HepG2 (cell line): ENCODE data around the gene ATM. TPM values are rescaled to one million over a fixed set of nuclear protein-coding genes. Genes with fewer than 3 reads are reported as not detected.

Experiments used
- ATAC-seq: fragments of 200-7000 bp; cut with Tn5 transposase; 3 replicates; pipeline ENCODE4 v1.9.1; 2020; ENCODE audit warnings: mild to moderate bottlenecking, moderate library complexity
- BruUV-seq: library from RNA; stranded (reverse); fragments of 400-500 nt; replicated peaks from 2 replicates; lab custom pipeline; 2021; lab: Mats Ljungman, UMichigan
- CTCF ChIA-PET: fragments of 300-600 bp; formaldehyde crosslinking; extraction: SDS; loops from one replicate; lab custom pipeline; 2021; ENCODE audit warnings: low total read pairs, inconsistent platforms, low intra/inter-chr PET ratio; lab: Yijun Ruan, JAX
- POLR2A ChIA-PET: fragments of 350-600 bp; sonication (Branson Sonifier 250); formaldehyde crosslinking; loops from one replicate; lab custom pipeline; 2020; ENCODE audit warnings: antibody characterized with exemption, inconsistent platforms; lab: Yijun Ruan, JAX
- DNase-seq: peaks from one replicate; pipeline ENCODE4 v3.0.0-alpha.2; 2015; ENCODE audit warnings: low spot score
- FAIRE-seq: peaks from 3 replicates; lab custom pipeline; 2011; peaks lifted over from hg19 to GRCh38; lab: Jason Lieb, UNC
- H2AFZ ChIP-seq: one replicate; pipeline ENCODE4 v1.6.1; 2011; ENCODE audit warnings: low read length, inconsistent platforms
- H3K27ac ChIP-seq: fragments of 300-600 bp; 3 replicates; pipeline ENCODE4 v1.8.0; 2011; ENCODE audit warnings: mixed run types, mild to moderate bottlenecking, mixed read lengths, low read length, inconsistent platforms; ENCODE audit not compliant: insufficient read depth; ENCODE audit errors: extremely low read length
- H3K27me3 ChIP-seq, 2 experiments: fragments of 200-600 bp in 1 of 2; 2 replicates in 1 of 2; 3 replicates in 1 of 2; pipeline versions ENCODE4 v1.6.0 to v1.8.0; 2011; ENCODE audit warnings: low read length in 2 of 2, mild to moderate bottlenecking in 2 of 2, moderate library complexity in 2 of 2, inconsistent platforms in 1 of 2; ENCODE audit not compliant: insufficient read depth in 2 of 2, control insufficient read depth in 1 of 2
- H3K36me3 ChIP-seq, 2 experiments: fragments of 200-600 bp in 1 of 2; replicated peaks in 1 of 2; 2 replicates in 1 of 2; 3 replicates in 1 of 2; pipeline versions ENCODE4 v1.5.1 to v1.8.0; 2011; ENCODE audit warnings: low read length in 2 of 2, inconsistent platforms in 1 of 2; ENCODE audit not compliant: insufficient read depth in 2 of 2, control insufficient read depth in 1 of 2
- H3K4me1 ChIP-seq: 2 replicates; pipeline ENCODE4 v1.5.1; 2012; ENCODE audit warnings: low read length, inconsistent platforms; ENCODE audit not compliant: insufficient read depth
- H3K4me2 ChIP-seq: 2 replicates; pipeline ENCODE4 v1.6.0; 2011; ENCODE audit warnings: low read depth, low read length, inconsistent platforms
- H3K4me3 ChIP-seq, 3 experiments: fragments of 200-600 bp in 1 of 3; sonication (generic), shearing (Covaris generic) in 1 of 3; replicated peaks in 1 of 3; 2 replicates each; pipeline ENCODE4 v1.5.1; 2011 to 2016; ENCODE audit warnings: low read length in 3 of 3, inconsistent platforms in 2 of 3, low read depth in 2 of 3, mild to moderate bottlenecking in 2 of 3, control low read depth in 1 of 3, mixed read lengths in 1 of 3; ENCODE audit not compliant: insufficient read depth in 1 of 3
- H3K79me2 ChIP-seq: one replicate; pipeline ENCODE4 v1.6.1; 2011; ENCODE audit warnings: low read length, inconsistent platforms; ENCODE audit not compliant: insufficient read depth
- H3K9ac ChIP-seq: 2 replicates; pipeline ENCODE4 v1.6.0; 2011; ENCODE audit warnings: mild to moderate bottlenecking, low read depth, low read length, inconsistent platforms; ENCODE audit not compliant: insufficient read depth
- H3K9me3 ChIP-seq: 2 replicates; pipeline ENCODE4 v1.5.1; 2012; ENCODE audit warnings: mild to moderate bottlenecking, low read length
- H4K20me1 ChIP-seq: 2 replicates; pipeline ENCODE4 v1.6.0; 2011; ENCODE audit warnings: inconsistent platforms, mild to moderate bottlenecking, low read length, moderate library complexity; ENCODE audit not compliant: insufficient read depth
- SALL1 ChIP-seq: sonication (generic); formaldehyde crosslinking; IDR thresholded peaks from 2 replicates; pipeline ENCODE4 v1.8.0; 2022; ENCODE audit warnings: mild to moderate bottlenecking, missing genetic modification reagents
- SCMH1 ChIP-seq: sonication (generic); formaldehyde crosslinking; IDR thresholded peaks from 2 replicates; pipeline ENCODE4 v1.9.0; 2021; ENCODE audit warnings: missing genetic modification reagents, mild to moderate bottlenecking, borderline replicate concordance
- SNAPC2 ChIP-seq: sonication (generic); formaldehyde crosslinking; IDR thresholded peaks from 2 replicates; pipeline ENCODE4 v1.8.1; 2022; ENCODE audit warnings: mild to moderate bottlenecking, missing genetic modification reagents
- SRF ChIP-seq: IDR thresholded peaks from 2 replicates; pipeline ENCODE4 v1.6.1; 2011; ENCODE audit warnings: mild to moderate bottlenecking, low read depth, low read length, moderate library complexity
- TAF15 ChIP-seq: fragments of 200-400 bp; formaldehyde crosslinking; IDR thresholded peaks from one replicate; pipeline ENCODE4 v1.6.1; 2018; ENCODE audit warnings: mild to moderate bottlenecking, low read depth, low read length; ENCODE audit not compliant: poor library complexity, severe bottlenecking
- YEATS4 ChIP-seq: sonication (generic); formaldehyde crosslinking; IDR thresholded peaks from 2 replicates; pipeline ENCODE4 v1.4.0; 2020; ENCODE audit warnings: missing genetic modification reagents, borderline replicate concordance
- ZBTB2 ChIP-seq: sonication (generic); formaldehyde crosslinking; IDR thresholded peaks from 2 replicates; pipeline ENCODE4 v1.8.0; 2022; ENCODE audit warnings: low read depth, missing genetic modification reagents
- ZBTB37 ChIP-seq: sonication (generic); formaldehyde crosslinking; IDR thresholded peaks from 2 replicates; pipeline ENCODE4 v1.4.0; 2020; ENCODE audit warnings: mild to moderate bottlenecking, missing genetic modification reagents
- ZNF281 ChIP-seq: sonication (generic); formaldehyde crosslinking; IDR thresholded peaks from 2 replicates; pipeline ENCODE4 v1.4.0; 2020; ENCODE audit warnings: missing genetic modification reagents, borderline replicate concordance
- ZNF34 ChIP-seq: sonication (generic); formaldehyde crosslinking; IDR thresholded peaks from 2 replicates; pipeline ENCODE4 v1.4.0; 2020; ENCODE audit warnings: mild to moderate bottlenecking, missing genetic modification reagents, borderline replicate concordance
- ZNF644 ChIP-seq: IDR thresholded peaks from 2 replicates; pipeline ENCODE4 v1.6.1; 2016; ENCODE audit warnings: low read depth
- ZNF883 ChIP-seq: sonication (generic); formaldehyde crosslinking; IDR thresholded peaks from 2 replicates; pipeline ENCODE4 v1.5.1; 2020; ENCODE audit warnings: mild to moderate bottlenecking, missing genetic modification reagents; ENCODE audit errors: not compliant biosample characterization
- in situ Hi-C: cut with HindIII; loops from 2 replicates; pipeline ENCODE4 v1.10.0; 2017; ENCODE audit warnings: low pct_unique_long_range_greater_than_20kb; ENCODE audit not compliant: extremely low pct_ligation_motif_present
- intact Hi-C: fragments of 100-400 bp; cut with micrococcal nuclease; formaldehyde crosslinking; loops from one replicate; pipeline ENCODE4 v1.10.0; 2022; ENCODE audit not compliant: unreplicated experiment
- polyA plus RNA-seq, 8 experiments: library from polyadenylated mRNA; depleted of rRNA in 3 of 8; stranded (reverse) in 7 of 8; unstranded in 1 of 8; fragments of >200 nt; fragmentation: Illumina TruSeq in 4 of 8; extraction: Trizol in 4 of 8; gene quantifications; 2 replicates each; pipeline versions ENCODE4 v1.2.1 to v1.2.3, GENCODE V29; 2011 to 2016; ENCODE audit warnings: low read depth in 4 of 8, missing spikeins in 1 of 8, mixed read lengths in 1 of 8; ENCODE audit not compliant: insufficient read depth in 1 of 8
- total RNA-seq, 5 experiments: library from RNA; depleted of rRNA; stranded (reverse); fragments of >200 nt; fragmentation: Illumina TruSeq; extraction: Trizol; gene quantifications; 2 replicates each; pipeline ENCODE4 v1.2.3, GENCODE V29; 2016; ENCODE audit warnings: low read depth in 1 of 5

ATM gene
- total and polyA plus RNA-seq, 2 of the 13 experiments (the other 11 are each of a cell fraction or from before 2014, with no cell fraction given): 40.0 to 71.6 TPM

- Histone ChIP-seq H3K36me3 (peaks cover 4 to 25% of the 10 kb centered on the region in 2 experiments; a peak in 3 of 5 replicates), H2AFZ (no peak overlapping the region), H3K79me2 (no peaks in the 10 kb centered on the region), H3K9me3 (no peaks in the 10 kb centered on the region), H3K4me1 (no peaks in the 10 kb centered on the region), H3K4me2 (no peak overlapping the region), H4K20me1 (no peaks in the 10 kb centered on the region), H3K27me3 (no peaks in the 10 kb centered on the region), H3K4me3 (no peak overlapping the region), H3K27ac (no peak overlapping the region), H3K9ac (no peak overlapping the region)
- in situ Hi-C loops (no loop called here), intact Hi-C loops (no loop called here)
- POLR2A ChIA-PET: no interaction called here
- ATAC-seq: no peak
- BruUV-seq: no TSS peak
- TF ChIP-seq SNAPC2 (no peak), ZBTB37 (CRISPR knock-in tag) (no peak), TAF15 (no peak), ZBTB2 (CRISPR knock-in tag) (no peak), ZNF644 (CRISPR knock-in tag) (no peak), ZNF34 (no peak), ZNF883 (CRISPR knock-in tag) (no peak), YEATS4 (no peak), SCMH1 (no peak), SRF (no peak), ZNF281 (CRISPR knock-in tag) (no peak), SALL1 (CRISPR knock-in tag) (no peak)
- no peak for FAIRE-seq
- CTCF ChIA-PET: no interaction called here
- DNase-seq: no peak
Measured at GRCh38 chr11:108346451-108346850, 123.6 kb downstream of the ATM start.
